ENCODE measurements around the gene BACH2.

Gene BACH2

DNA sequence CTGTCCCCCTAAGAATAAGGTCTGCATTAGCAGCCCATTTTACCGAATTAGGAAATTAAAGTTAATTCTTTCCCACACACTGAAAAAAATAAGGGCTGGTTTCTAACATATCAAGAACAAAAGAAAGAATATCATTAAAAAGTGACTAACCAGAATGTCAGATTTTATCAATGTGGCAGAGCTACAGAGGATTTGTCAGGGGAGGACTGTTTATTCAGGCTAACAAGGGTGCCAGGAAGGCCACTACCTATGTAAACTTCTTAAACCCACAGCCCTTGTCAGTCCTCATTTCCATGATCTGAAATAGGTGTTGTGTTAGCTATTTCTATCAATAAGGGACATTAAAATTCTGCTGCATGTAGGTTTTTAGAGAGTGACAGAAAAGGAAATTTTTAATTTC, 76.4 kb downstream of the BACH2 start:
- H3K27ac ChIP-seq, result peak overlapping the region; percentile 93

DNA sequence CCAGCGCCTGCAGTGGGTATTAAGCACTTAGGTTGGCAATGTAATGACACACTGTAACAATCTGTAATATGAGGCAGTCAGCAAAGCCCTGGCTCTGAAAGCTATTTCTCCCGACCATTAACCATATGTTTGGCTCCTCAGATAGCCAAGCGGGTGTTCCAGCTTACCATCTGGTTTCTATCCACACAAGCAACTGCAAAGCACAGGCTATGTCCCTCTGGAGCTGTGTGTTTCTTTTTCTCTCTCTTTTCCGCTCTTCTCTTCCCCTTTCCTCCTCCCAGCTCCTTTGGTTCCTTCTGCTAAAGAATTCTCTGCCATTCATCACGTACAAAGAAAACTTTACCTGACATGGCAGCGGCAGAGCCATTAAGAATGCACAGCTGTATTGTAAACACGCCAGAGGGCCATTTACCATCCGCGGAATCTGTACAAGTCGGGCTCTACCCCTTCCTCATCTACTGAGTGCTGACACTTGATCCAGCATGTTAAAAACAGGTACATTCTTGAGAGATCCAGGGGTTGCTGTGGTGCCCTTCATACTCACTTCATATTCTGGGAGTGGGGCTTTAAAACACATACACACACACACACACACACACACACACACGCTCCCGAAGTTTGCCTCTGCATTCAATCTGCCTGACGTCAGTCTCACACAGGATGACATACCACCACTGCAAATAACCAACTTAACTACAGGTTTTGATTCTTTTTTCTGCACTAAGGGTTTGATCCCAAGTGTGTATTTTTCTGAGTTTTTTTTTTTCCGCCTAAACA, 77.2 kb downstream of the BACH2 start:
- TF ChIP-seq, protein P1, sequence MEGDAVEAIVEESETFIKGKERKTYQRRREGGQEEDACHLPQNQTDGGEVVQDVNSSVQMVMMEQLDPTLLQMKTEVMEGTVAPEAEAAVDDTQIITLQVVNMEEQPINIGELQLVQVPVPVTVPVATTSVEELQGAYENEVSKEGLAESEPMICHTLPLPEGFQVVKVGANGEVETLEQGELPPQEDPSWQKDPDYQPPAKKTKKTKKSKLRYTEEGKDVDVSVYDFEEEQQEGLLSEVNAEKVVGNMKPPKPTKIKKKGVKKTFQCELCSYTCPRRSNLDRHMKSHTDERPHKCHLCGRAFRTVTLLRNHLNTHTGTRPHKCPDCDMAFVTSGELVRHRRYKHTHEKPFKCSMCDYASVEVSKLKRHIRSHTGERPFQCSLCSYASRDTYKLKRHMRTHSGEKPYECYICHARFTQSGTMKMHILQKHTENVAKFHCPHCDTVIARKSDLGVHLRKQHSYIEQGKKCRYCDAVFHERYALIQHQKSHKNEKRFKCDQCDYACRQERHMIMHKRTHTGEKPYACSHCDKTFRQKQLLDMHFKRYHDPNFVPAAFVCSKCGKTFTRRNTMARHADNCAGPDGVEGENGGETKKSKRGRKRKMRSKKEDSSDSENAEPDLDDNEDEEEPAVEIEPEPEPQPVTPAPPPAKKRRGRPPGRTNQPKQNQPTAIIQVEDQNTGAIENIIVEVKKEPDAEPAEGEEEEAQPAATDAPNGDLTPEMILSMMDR (conservative IDR thresholded peaks at IDR 0.05), result no peak
- H3K27ac ChIP-seq, result peak overlapping the region; percentile 93

More for the DNA sequence above, 76.4 kb downstream of the BACH2 start:
- TF ChIP-seq, protein P1 (conservative IDR thresholded peaks at IDR 0.05), result no peak

DNA sequence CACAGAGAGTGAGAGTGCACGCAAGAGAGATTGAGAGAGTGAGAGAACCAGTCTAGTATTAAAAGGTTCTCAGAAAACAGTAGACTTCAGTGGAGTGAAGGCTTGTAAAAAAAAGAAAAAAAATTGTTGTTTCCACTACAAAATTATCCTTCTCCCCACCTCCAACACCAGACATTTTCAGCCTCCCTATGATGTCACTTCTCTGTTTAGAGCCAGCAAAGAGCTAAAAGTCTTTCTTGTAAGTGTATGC, 77.8 kb downstream of the BACH2 start:
- peak overlapping the region; percentile 93 for H3K27ac ChIP-seq
- TF ChIP-seq, protein P1 (conservative IDR thresholded peaks at IDR 0.05), result no peak

- H3K27ac ChIP-seq, result peak overlapping the region; percentile 93
- TF ChIP-seq, protein P1 (conservative IDR thresholded peaks at IDR 0.05), result no peak
These were observed 79.0 kb downstream of the BACH2 start for GRCh38 chr6:90217506-90218127.

DNA sequence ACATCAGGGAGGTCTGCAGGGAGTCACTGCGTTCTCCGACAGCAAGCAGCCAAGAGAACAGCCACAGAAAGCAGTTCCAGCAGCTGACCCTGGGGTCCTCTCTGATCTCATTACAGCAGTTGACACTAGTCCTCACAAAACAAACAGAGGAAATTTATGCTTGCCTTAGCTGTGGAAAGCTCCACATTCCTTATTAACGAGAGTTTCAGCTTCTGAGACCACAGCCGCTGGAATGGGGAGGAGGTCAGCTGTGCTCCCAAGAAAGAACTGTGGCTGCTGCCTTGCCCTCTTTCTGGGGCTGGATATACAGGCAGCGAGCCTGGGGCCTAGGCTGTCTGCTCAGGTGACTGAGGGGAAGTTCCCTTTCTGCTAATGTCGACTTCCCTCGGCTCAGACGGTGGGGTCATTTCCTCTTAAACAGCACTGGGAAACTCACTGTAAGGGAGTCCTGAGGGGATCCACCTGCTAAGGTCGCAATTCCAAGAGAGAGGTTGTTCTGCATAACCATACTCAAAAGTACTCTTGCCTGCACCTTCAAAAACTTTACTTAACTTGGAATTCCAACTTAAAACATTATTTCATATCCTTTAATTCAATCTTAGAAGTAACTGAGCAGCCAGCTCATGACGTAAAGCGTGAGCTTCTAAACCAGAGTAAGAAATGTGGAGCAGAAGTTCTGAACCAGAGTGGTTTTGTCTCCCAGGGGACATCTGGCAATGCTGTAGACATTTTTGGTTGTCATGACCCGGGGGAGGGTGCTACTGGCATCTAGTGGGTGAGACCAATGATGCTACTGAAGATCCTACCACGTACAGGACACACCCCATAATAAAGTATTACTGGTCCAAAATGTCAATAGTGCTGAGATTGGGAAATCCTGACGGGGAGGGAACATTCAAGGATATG, 80.3 kb downstream of the BACH2 start:
- TF ChIP-seq, protein P1 (conservative IDR thresholded peaks at IDR 0.05), result no peak
- peak overlapping the region; percentile 93 for H3K27ac ChIP-seq

GRCh38 chr6:90214966-90215365, 81.7 kb downstream of the BACH2 start:
- H3K27ac ChIP-seq, result peak overlapping the region; percentile 93
- TF ChIP-seq, protein P1 (conservative IDR thresholded peaks at IDR 0.05), result no peak

- TF ChIP-seq, protein P1 (conservative IDR thresholded peaks at IDR 0.05), result no peak
- H3K27ac ChIP-seq, result peak overlapping the region; percentile 93; the same call in 1 of the 2 replicates
These were observed 82.2 kb downstream of the BACH2 start for GRCh38 chr6:90214461-90214860.
